ENCODE measurements around the gene PIK3R6. TPM values are rescaled to one million over a fixed set of nuclear protein-coding genes. Genes with fewer than 3 reads are reported as not detected.

PIK3R6 gene
- total RNA-seq, 1 donor from 2014 or later, result not detected

DNA sequence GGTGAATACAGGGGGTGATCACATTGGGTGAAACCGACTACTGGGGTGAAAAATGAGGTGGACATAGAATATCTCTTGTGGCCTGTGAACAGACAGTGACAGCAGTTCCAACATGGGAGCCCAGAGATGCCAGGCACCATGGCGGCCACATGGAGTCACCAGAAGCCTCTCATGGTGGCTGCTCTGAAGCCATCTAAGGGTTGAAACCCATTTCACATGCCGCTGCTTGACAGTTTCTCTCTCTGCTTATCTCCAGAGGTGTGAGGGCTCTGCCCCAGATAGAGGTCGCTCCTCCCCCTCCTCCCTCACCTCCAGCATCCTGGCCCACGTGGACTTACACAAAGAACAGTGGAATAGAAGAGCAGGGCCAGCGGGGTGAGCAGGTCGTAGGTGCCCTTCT is 37.9 kb upstream of the PIK3R6 start:
- Mint-ChIP-seq H3K4me3 (ENCODE audit: unreplicated experiment) (no peak overlapping the region), H3K36me3 (ENCODE audit: unreplicated experiment) (no peaks in the 10 kb centered on the region), H3K27me3 (ENCODE audit: unreplicated experiment) (peaks cover 57% of the 10 kb centered on the region), H3K4me1 (ENCODE audit: unreplicated experiment) (no peaks in the 10 kb centered on the region), H3K9me3 (ENCODE audit: unreplicated experiment) (no peaks in the 10 kb centered on the region), H3K27ac (ENCODE audit: unreplicated experiment) (no peak overlapping the region)
- DNase-seq (ENCODE audit: extremely low spot score, unreplicated experiment), result peak; percentile 53
- TF ChIP-seq, protein P1, sequence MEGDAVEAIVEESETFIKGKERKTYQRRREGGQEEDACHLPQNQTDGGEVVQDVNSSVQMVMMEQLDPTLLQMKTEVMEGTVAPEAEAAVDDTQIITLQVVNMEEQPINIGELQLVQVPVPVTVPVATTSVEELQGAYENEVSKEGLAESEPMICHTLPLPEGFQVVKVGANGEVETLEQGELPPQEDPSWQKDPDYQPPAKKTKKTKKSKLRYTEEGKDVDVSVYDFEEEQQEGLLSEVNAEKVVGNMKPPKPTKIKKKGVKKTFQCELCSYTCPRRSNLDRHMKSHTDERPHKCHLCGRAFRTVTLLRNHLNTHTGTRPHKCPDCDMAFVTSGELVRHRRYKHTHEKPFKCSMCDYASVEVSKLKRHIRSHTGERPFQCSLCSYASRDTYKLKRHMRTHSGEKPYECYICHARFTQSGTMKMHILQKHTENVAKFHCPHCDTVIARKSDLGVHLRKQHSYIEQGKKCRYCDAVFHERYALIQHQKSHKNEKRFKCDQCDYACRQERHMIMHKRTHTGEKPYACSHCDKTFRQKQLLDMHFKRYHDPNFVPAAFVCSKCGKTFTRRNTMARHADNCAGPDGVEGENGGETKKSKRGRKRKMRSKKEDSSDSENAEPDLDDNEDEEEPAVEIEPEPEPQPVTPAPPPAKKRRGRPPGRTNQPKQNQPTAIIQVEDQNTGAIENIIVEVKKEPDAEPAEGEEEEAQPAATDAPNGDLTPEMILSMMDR (IDR thresholded peaks at IDR 0.05), result no peak

DNA sequence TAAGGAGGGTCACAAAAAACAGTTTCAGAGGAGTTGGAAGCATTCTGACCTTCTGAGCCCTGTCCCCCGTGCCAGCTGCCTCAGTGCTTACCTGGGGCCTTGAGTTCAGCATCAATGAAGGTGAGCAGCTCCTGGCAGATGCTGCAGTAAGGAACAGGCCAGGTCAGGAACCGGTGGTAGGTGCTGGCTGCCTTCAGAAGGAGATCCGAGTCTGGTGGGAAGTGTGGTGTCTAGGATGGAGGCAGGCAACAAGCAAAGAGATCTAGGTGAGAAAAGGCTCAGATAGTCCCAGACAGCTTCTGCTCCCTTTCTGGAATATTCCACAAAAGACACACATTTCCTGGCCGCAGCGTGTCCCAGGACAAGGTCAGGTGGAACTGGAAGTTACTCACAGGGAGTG is 37.2 kb upstream of the PIK3R6 start:
- TF ChIP-seq, protein P1 (IDR thresholded peaks at IDR 0.05), result no peak
- peak; percentile 54 for DNase-seq (ENCODE audit: extremely low spot score, unreplicated experiment)
- H3K4me3 Mint-ChIP-seq (ENCODE audit: unreplicated experiment), result no peak overlapping the region
- no peaks in the 10 kb centered on the region for H3K36me3 Mint-ChIP-seq (ENCODE audit: unreplicated experiment)
- peaks cover 58% of the 10 kb centered on the region for H3K27me3 Mint-ChIP-seq (ENCODE audit: unreplicated experiment)
- no peak overlapping the region for H3K27ac Mint-ChIP-seq (ENCODE audit: unreplicated experiment)
- no peaks in the 10 kb centered on the region for H3K9me3 Mint-ChIP-seq (ENCODE audit: unreplicated experiment)
- H3K4me1 Mint-ChIP-seq (ENCODE audit: unreplicated experiment), result no peaks in the 10 kb centered on the region

- no peaks in the 10 kb centered on the region for H3K36me3 Mint-ChIP-seq (ENCODE audit: unreplicated experiment)
- H3K27me3 Mint-ChIP-seq (ENCODE audit: unreplicated experiment), result peaks cover 55% of the 10 kb centered on the region
- H3K4me1 Mint-ChIP-seq (ENCODE audit: unreplicated experiment), result no peaks in the 10 kb centered on the region
- H3K9me3 Mint-ChIP-seq (ENCODE audit: unreplicated experiment), result no peaks in the 10 kb centered on the region
- peak; percentile 38 for DNase-seq (ENCODE audit: extremely low spot score, unreplicated experiment)
- no peak overlapping the region for H3K4me3 Mint-ChIP-seq (ENCODE audit: unreplicated experiment)
- TF ChIP-seq, protein P1 (IDR thresholded peaks at IDR 0.05), result no peak
- no peak overlapping the region for H3K27ac Mint-ChIP-seq (ENCODE audit: unreplicated experiment)
Measured at GRCh38 chr17:8904201-8904600, 36.7 kb upstream of the PIK3R6 start.

DNA sequence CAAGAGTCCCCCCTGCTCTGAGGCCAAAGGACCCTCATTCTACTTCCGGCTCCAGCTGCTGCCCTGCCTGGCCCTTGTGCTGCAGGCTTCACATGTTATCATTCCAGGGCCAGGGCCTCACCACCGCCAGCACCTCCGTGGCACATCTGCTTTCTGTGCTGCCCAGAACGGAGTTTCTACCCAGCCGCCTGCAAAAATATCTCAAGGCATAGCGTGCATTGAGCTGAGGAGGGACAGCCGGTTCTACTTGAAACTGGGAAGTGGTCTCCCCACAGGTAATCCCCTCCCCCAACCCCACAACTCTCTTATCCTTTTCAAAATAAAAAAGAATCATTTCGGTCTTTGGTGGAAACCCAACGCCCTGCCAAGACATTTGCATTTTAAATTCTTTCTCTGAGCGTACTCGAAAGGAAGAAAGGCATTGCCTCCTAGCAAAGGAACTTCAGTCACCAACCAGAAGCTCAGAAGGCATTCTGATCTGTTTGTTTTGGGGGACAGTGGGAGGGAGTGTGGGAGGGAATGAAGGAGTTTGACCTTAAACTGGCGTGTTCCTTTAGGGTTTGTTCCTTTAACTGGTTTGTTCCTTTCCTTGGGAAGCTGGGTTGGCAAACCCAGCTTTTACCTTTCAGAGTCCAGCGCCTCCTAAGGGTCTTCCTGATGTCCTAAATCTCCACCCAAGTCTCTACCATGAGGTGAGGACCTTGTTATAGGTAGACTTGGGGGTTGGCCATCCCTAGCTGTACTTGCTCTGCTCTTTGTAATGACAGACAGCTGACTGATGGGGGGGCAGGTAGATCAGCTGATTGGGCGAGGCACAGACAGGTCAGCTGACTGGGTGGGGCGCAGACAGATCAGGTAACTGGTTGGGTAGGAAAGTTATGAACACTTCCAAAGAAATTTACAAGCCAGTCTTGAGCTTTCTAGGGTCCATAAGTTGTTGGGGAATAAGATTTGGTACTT is 33.4 kb upstream of the PIK3R6 start:
- no peaks in the 10 kb centered on the region for H3K36me3 Mint-ChIP-seq (ENCODE audit: unreplicated experiment)
- TF ChIP-seq, protein P1 (IDR thresholded peaks at IDR 0.05), result no peak

DNA sequence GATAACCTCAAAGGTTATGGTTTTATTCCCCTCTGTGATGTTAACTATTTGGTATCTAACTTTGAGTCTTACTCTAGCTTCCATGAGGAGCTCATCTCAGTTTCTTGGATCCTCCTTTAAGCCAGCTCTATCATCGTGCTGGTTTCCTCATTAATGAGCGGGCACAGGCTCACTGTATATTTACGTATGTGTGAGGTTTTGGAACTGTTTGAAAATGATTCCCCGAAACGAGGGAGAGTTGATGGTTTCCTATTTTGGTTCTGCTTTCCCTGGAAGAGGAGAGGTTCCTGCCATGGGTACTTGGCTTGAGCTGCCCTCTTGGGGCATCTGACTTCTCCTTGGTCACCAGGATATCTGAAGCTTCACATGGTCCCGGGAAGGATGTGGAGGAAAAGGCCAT is 32.7 kb upstream of the PIK3R6 start:
- no peak overlapping the region for H3K27ac Mint-ChIP-seq (ENCODE audit: unreplicated experiment)
- no peaks in the 10 kb centered on the region for H3K36me3 Mint-ChIP-seq (ENCODE audit: unreplicated experiment)
- H3K4me3 Mint-ChIP-seq (ENCODE audit: unreplicated experiment), result no peak overlapping the region
- TF ChIP-seq, protein P1 (IDR thresholded peaks at IDR 0.05), result no peak
- no peaks in the 10 kb centered on the region for H3K9me3 Mint-ChIP-seq (ENCODE audit: unreplicated experiment)
- H3K4me1 Mint-ChIP-seq (ENCODE audit: unreplicated experiment), result no peaks in the 10 kb centered on the region
- no peak for DNase-seq (ENCODE audit: extremely low spot score, unreplicated experiment)
- H3K27me3 Mint-ChIP-seq (ENCODE audit: unreplicated experiment), result peaks cover 57% of the 10 kb centered on the region

More for the DNA sequence above, 33.4 kb upstream of the PIK3R6 start:
- Mint-ChIP-seq H3K4me1 (ENCODE audit: unreplicated experiment) (no peaks in the 10 kb centered on the region), H3K27me3 (ENCODE audit: unreplicated experiment) (peaks cover 61% of the 10 kb centered on the region), H3K27ac (ENCODE audit: unreplicated experiment) (no peak overlapping the region), H3K9me3 (ENCODE audit: unreplicated experiment) (no peaks in the 10 kb centered on the region), H3K4me3 (ENCODE audit: unreplicated experiment) (no peak overlapping the region)
- no peak for DNase-seq (ENCODE audit: extremely low spot score, unreplicated experiment)

All from osteocyte (in vitro differentiated cells).